Gastrocnemius medialis (tissue), 4 donors: ENCODE measurements around the gene ANXA11.

ENCODE experiments used
- POLR2A ChIP-seq, 2 donors: fragments of 450-650 bp; IDR thresholded peaks; one replicate each; pipeline ENCODE4 v1.6.1; 2017; ENCODE audit warnings: antibody characterized with exemption in 2 of 2, mild to moderate bottlenecking in 2 of 2, moderate library complexity in 2 of 2
- TF ChIP-seq, protein P1 (sequence below), 5 experiments: fragments of 450-650 bp in 3 of 5; fragments of 200-600 bp in 2 of 5; sonication (generic) in 2 of 5; IDR thresholded peaks in 4 of 5; conservative IDR thresholded peaks in 1 of 5; 1 replicate in 4 of 5; 2 replicates in 1 of 5; pipeline ENCODE4 v1.5.1; 2016 to 2019; ENCODE audit warnings: antibody characterized with exemption in 5 of 5, mild to moderate bottlenecking in 3 of 5, moderate library complexity in 3 of 5

DNA sequence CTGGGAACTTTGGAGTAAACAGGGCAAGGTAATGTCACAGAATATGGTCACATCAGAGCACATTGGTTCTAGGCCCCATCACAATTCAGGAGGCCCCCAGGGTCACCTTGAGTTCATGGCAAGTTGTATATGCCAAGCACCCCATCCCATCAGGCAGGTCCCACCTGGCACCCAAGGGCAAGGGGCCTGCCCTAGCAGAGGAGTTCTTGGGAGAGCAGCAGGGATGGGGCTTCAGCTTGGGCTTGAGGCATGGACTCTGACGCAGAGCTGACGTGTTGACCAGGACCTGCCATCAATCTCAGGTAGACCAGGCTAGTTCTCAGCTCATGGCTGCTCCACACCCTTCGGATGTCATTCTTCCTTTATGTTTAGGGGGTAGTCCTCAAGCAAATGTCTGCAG, 51.9 kb downstream of the ANXA11 start:
- TF ChIP-seq, protein P1, sequence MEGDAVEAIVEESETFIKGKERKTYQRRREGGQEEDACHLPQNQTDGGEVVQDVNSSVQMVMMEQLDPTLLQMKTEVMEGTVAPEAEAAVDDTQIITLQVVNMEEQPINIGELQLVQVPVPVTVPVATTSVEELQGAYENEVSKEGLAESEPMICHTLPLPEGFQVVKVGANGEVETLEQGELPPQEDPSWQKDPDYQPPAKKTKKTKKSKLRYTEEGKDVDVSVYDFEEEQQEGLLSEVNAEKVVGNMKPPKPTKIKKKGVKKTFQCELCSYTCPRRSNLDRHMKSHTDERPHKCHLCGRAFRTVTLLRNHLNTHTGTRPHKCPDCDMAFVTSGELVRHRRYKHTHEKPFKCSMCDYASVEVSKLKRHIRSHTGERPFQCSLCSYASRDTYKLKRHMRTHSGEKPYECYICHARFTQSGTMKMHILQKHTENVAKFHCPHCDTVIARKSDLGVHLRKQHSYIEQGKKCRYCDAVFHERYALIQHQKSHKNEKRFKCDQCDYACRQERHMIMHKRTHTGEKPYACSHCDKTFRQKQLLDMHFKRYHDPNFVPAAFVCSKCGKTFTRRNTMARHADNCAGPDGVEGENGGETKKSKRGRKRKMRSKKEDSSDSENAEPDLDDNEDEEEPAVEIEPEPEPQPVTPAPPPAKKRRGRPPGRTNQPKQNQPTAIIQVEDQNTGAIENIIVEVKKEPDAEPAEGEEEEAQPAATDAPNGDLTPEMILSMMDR (IDR thresholded peaks at IDR 0.05 in 4 of 5, conservative IDR thresholded peaks at IDR 0.05 in 1 of 5) = no peak
- no peak for TF ChIP-seq POLR2A (IDR thresholded peaks at IDR 0.05)
